Upper lobe of left lung (tissue), 6 donors: ENCODE measurements around the gene LGALS9. TPM values are rescaled to one million over a fixed set of nuclear protein-coding genes. Genes with fewer than 3 reads are reported as not detected.

ENCODE experiments used
- ATAC-seq, 2 donors: fragments of 200-7000 bp; cut with Tn5 transposase; one replicate each; pipeline ENCODE4 v1.9.1; 2022; ENCODE audit warnings: mild to moderate bottlenecking in 2 of 2, moderate library complexity in 2 of 2; ENCODE audit not compliant: low FRiP score in 2 of 2
- DNase-seq, 2 donors: peaks; one replicate each; pipeline ENCODE4 v3.0.0-alpha.2; 2019 to 2020
- H3K27ac ChIP-seq, 4 donors: fragments of 200-600 bp; sonication (generic); one replicate each; pipeline ENCODE4 v1.5.1; 2016 to 2019
- H3K27me3 ChIP-seq, 4 donors: fragments of 200-600 bp; sonication (generic); one replicate each; pipeline ENCODE4 v1.5.1; 2017 to 2019
- H3K36me3 ChIP-seq, 4 donors: fragments of 200-600 bp; sonication (generic); one replicate each; pipeline ENCODE4 v1.5.1; 2016 to 2019
- H3K4me1 ChIP-seq, 4 donors: fragments of 200-600 bp; sonication (generic); one replicate each; pipeline ENCODE4 v1.5.1; 2018 to 2019
- H3K4me3 ChIP-seq, 4 donors: fragments of 200-600 bp; sonication (generic); one replicate each; pipeline ENCODE4 v1.5.1; 2017 to 2019; ENCODE audit warnings: mild to moderate bottlenecking in 2 of 4, moderate library complexity in 1 of 4
- H3K9me3 ChIP-seq, 4 donors: fragments of 200-600 bp; sonication (generic); one replicate each; pipeline ENCODE4 v1.5.1; 2018 to 2019
- EP300 ChIP-seq, 4 donors: sonication (generic); formaldehyde crosslinking; IDR thresholded peaks; one replicate each; pipeline ENCODE4 v1.5.1; 2017; ENCODE audit warnings: antibody characterized with exemption in 4 of 4, control low read depth in 2 of 4
- POLR2A ChIP-seq, 4 donors: fragments of 450-650 bp; IDR thresholded peaks; one replicate each; pipeline ENCODE4 v1.5.1; 2016 to 2017; ENCODE audit warnings: antibody characterized with exemption in 4 of 4, mild to moderate bottlenecking in 2 of 4
- POLR2AphosphoS5 ChIP-seq, 2 donors: sonication (generic); formaldehyde crosslinking; IDR thresholded peaks; one replicate each; pipeline ENCODE4 v1.5.1; 2017; ENCODE audit warnings: antibody characterized with exemption in 2 of 2
- WGBS, 2 donors: methylation state at CpG; one replicate each; pipeline ENCODE4 v1.1.5; 2017 to 2018; 5-methylcytosine and 5-hydroxymethylcytosine counted together
- total RNA-seq, 6 donors: library from RNA; depleted of rRNA in 4 of 6; stranded (reverse); fragments of >200 nt in 4 of 6; gene quantifications; one replicate each; pipeline versions ENCODE4 v1.1.0 to v1.2.1, GENCODE V29; 2016 to 2021
- TF ChIP-seq, protein P1 (sequence below), 6 experiments: fragments of 450-650 bp in 4 of 6; fragments of 200-600 bp in 2 of 6; sonication (generic) in 2 of 6; IDR thresholded peaks; one replicate each; pipeline ENCODE4 v1.5.1; 2016 to 2019; ENCODE audit warnings: antibody characterized with exemption in 6 of 6
- donor health status: DM: no; HTN: no; CAD: no; lungs with moderate emphysema.
- donor health status: DM: no; HTN: yes; CAD: no; lungs with severe emphysema.

The LGALS9 gene
- total RNA-seq, 6 donors from 2014 or later: 64.6 to 238 (median 150) TPM

DNA sequence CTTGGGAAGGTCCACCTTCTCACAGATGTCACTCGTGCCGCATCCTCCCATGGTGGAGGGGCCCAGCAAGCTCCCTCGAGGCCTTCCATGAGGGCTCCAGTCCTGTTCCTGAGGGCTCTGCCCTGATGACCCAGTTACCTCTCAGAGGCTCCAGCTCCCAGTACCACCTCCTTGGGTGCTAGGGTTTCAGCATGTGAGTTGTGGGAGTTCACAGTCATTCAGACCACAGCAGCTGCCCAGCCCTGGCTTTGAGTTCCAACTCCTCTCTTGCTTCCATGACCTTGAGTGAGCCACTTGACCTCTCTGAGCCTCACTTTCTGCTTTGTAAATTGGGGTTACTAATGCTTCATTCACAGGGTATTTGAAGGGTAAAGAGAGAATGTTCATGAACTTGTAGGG lies 37.1 kb upstream of the LGALS9 start:
- H3K36me3 ChIP-seq: peaks cover 0 to 70% (median 26%) of the 10 kb centered on the region in 4 donors
- WGBS, 2 donors: 60 to 96% methylated on average over 1 to 3 of the region's 3 CpGs
- no peak for ATAC-seq

DNA sequence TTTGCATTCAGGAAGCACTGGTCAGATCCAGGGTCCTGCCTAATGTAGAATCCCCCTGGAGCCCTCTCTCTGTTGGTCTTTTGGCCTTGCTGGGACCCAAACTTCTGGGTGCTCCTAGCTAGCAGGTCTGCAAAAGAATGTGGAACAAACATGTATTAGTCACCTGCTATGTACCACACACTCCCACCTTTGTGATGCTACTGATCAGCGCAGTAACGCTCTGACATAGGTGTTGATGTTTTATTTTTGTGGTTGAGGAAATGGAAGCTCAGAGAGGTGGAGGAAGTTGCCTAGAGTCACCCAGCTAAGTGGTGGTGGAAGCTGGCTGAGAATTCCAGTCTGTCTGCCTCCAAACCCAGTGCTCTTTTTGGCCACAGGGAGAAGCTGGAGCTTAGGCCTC lies 35.8 kb upstream of the LGALS9 start:
- no peak for ATAC-seq
- H3K36me3 ChIP-seq: peaks cover 0 to 63% (median 23%) of the 10 kb centered on the region in 4 donors
- no peak overlapping the region for H3K27ac ChIP-seq

More for the DNA sequence above, 37.1 kb upstream of the LGALS9 start:
- Histone ChIP-seq H3K9me3 (no peaks in the 10 kb centered on the region), H3K27me3 (no peaks in the 10 kb centered on the region), H3K27ac (no peak overlapping the region), H3K4me1 (no peaks in the 10 kb centered on the region), H3K4me3 (no peak overlapping the region)
- DNase-seq: no peak
- no peak for TF ChIP-seq POLR2AphosphoS5 (IDR thresholded peaks at IDR 0.05)
- TF ChIP-seq EP300 (IDR thresholded peaks at IDR 0.05): no peak
- TF ChIP-seq, protein P1, sequence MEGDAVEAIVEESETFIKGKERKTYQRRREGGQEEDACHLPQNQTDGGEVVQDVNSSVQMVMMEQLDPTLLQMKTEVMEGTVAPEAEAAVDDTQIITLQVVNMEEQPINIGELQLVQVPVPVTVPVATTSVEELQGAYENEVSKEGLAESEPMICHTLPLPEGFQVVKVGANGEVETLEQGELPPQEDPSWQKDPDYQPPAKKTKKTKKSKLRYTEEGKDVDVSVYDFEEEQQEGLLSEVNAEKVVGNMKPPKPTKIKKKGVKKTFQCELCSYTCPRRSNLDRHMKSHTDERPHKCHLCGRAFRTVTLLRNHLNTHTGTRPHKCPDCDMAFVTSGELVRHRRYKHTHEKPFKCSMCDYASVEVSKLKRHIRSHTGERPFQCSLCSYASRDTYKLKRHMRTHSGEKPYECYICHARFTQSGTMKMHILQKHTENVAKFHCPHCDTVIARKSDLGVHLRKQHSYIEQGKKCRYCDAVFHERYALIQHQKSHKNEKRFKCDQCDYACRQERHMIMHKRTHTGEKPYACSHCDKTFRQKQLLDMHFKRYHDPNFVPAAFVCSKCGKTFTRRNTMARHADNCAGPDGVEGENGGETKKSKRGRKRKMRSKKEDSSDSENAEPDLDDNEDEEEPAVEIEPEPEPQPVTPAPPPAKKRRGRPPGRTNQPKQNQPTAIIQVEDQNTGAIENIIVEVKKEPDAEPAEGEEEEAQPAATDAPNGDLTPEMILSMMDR (IDR thresholded peaks at IDR 0.05): no peak
- no peak for TF ChIP-seq POLR2A (IDR thresholded peaks at IDR 0.05)

DNA sequence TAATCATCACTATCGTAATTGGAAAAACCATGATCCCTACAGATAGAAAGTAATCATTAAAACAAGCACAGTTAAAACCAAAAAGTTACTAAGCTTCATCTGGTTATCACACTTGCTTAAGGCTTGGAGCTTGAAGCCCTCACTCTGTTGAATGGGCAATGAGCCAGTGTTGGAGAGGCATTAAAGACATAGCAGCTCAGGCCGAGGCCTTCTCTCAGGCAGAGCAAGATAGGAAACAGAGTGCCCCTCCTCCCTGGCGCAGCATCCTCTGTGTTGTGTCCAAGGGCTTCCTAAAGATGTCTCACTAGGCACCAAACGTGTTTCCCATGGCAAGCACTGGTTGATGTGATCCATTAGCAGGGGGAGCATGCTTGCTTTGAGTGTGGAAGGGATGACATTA lies 34.9 kb upstream of the LGALS9 start:
- no peaks in the 10 kb centered on the region for H3K9me3 ChIP-seq

More for the DNA sequence above, 35.8 kb upstream of the LGALS9 start:
- Histone ChIP-seq H3K4me3 (no peak overlapping the region), H3K9me3 (no peaks in the 10 kb centered on the region), H3K4me1 (peaks cover 0 to 4% (median 0%) of the 10 kb centered on the region in 4 donors), H3K27me3 (no peaks in the 10 kb centered on the region)
- DNase-seq: no peak
- WGBS, 2 donors: 82 to 94% methylated on average over 2 of the region's 2 CpGs
- TF ChIP-seq EP300 (IDR thresholded peaks at IDR 0.05) (no peak), POLR2A (IDR thresholded peaks at IDR 0.05) (no peak), POLR2AphosphoS5 (IDR thresholded peaks at IDR 0.05) (no peak)
- TF ChIP-seq, protein P1 (IDR thresholded peaks at IDR 0.05): no peak

DNA sequence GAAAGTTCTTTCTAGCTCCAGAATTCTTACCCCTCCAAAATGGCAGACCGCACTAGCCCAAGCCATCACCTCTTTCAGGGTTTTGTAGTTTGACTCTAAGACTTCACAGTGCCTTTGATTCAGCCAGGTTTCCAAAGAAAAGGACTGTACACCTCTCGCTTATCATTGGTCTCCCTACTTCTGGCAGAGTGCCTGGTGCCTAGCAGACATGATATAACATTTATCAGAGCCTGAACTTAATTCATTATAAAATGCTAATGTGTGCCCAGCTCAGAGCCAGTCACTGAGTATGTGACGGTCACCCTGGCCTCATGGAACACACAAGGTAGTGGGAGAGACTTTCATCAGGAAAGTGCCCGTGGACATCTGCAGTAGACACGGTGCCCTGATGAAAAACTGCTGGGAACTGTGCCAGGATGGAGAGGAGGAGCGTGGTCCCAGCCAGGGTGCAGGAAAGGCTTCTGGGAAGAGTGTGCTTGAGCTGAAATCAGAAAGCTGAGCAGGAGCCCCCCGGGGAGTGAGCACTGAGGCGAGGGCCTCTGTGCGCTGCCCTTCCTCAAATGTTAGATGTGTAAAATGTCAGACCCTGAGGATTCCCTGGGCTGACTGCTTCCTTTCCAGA lies 34.3 kb upstream of the LGALS9 start:
- 69 to 72% methylated on average over 9 of the region's 9 CpGs for WGBS, 2 donors
- DNase-seq (no peak), ATAC-seq (no peak)
- Histone ChIP-seq H3K27me3 (no peaks in the 10 kb centered on the region), H3K9me3 (no peaks in the 10 kb centered on the region), H3K4me1 (peaks cover 0 to 6% (median 2%) of the 10 kb centered on the region in 4 donors), H3K27ac (no peak overlapping the region), H3K4me3 (no peak overlapping the region), H3K36me3 (peaks cover 0 to 61% (median 24%) of the 10 kb centered on the region in 4 donors)
- TF ChIP-seq POLR2AphosphoS5 (IDR thresholded peaks at IDR 0.05) (no peak), POLR2A (IDR thresholded peaks at IDR 0.05) (no peak), EP300 (IDR thresholded peaks at IDR 0.05) (no peak)
- TF ChIP-seq, protein P1 (IDR thresholded peaks at IDR 0.05): no peak

More for the DNA sequence above, 34.9 kb upstream of the LGALS9 start:
- Histone ChIP-seq H3K4me3 (no peak overlapping the region), H3K4me1 (peaks cover 0 to 4% (median 0%) of the 10 kb centered on the region in 4 donors), H3K27ac (no peak overlapping the region), H3K27me3 (no peaks in the 10 kb centered on the region), H3K36me3 (peaks cover 0 to 65% (median 24%) of the 10 kb centered on the region in 4 donors)
- no peak for ATAC-seq
- WGBS, 2 donors: 65 to 67% methylated on average over 4 of the region's 4 CpGs
- no peak for TF ChIP-seq POLR2AphosphoS5 (IDR thresholded peaks at IDR 0.05)
- TF ChIP-seq POLR2A (IDR thresholded peaks at IDR 0.05): no peak
- no peak for TF ChIP-seq EP300 (IDR thresholded peaks at IDR 0.05)
- TF ChIP-seq, protein P1 (IDR thresholded peaks at IDR 0.05): no peak
- no peak for DNase-seq

DNA sequence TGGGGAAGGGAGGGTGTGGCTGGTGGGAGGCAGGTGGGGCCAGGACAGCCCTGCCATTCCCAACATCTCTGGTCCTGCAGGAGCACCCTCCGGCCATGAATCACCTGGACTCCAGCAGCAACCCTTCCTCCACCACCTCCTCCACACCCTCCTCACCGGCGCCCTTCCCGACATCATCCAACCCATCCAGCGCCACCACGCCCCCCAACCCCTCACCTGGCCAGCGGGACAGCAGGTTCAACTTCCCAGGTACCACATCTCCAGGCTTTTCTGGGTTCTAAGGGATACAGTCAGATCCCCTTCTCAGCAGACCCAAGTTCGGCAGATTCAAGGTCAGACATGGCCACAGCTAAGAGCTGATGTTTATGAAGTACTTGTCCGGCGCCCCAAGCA lies 33.8 kb upstream of the LGALS9 start:
- WGBS, 2 donors: 89 to 92% methylated on average over 9 to 10 of the region's 10 CpGs
- ATAC-seq (no peak), DNase-seq (no peak)
- H3K36me3 ChIP-seq: peaks cover 0 to 57% (median 24%) of the 10 kb centered on the region in 4 donors
- H3K9me3 ChIP-seq: no peaks in the 10 kb centered on the region
- peaks cover 0 to 9% (median 2%) of the 10 kb centered on the region in 4 donors for H3K4me1 ChIP-seq
- TF ChIP-seq POLR2A (IDR thresholded peaks at IDR 0.05) (no peak), EP300 (IDR thresholded peaks at IDR 0.05) (no peak), POLR2AphosphoS5 (IDR thresholded peaks at IDR 0.05) (no peak)
- TF ChIP-seq, protein P1 (IDR thresholded peaks at IDR 0.05): no peak
- H3K27me3 ChIP-seq: no peaks in the 10 kb centered on the region
- no peak overlapping the region for H3K27ac ChIP-seq
- no peak overlapping the region for H3K4me3 ChIP-seq
